GM23248 (cell line): ENCODE results near the gene ARHGEF28.

Experiments used
- EZH2 ChIP-seq: fragments of 200-600 bp; sonication (generic); IDR thresholded peaks from 2 replicates; pipeline ENCODE4 v1.6.1; 2018; ENCODE audit warnings: antibody characterized with exemption, mild to moderate bottlenecking; ENCODE audit not compliant: insufficient read depth, poor library complexity, severe bottlenecking
- EZH2phosphoT487 ChIP-seq: fragments of 200-600 bp; sonication (generic); IDR thresholded peaks from 2 replicates; pipeline ENCODE4 v1.6.1; 2018; ENCODE audit warnings: antibody characterized with exemption, moderate library complexity, mild to moderate bottlenecking, low read depth; ENCODE audit not compliant: insufficient read depth

- TF ChIP-seq EZH2 (no peak), EZH2phosphoT487 (no peak)
These were observed 43.5 kb upstream of the ARHGEF28 start for GRCh38 chr5:73582285-73583145.
